NCI-H1105 (cell line): ENCODE results near the gene LRCOL1.

Experiments
- DNase-seq: peaks from one replicate; lab custom pipeline; 2025; lab: John Stamatoyannopoulos, UW

Gene LRCOL1

DNA sequence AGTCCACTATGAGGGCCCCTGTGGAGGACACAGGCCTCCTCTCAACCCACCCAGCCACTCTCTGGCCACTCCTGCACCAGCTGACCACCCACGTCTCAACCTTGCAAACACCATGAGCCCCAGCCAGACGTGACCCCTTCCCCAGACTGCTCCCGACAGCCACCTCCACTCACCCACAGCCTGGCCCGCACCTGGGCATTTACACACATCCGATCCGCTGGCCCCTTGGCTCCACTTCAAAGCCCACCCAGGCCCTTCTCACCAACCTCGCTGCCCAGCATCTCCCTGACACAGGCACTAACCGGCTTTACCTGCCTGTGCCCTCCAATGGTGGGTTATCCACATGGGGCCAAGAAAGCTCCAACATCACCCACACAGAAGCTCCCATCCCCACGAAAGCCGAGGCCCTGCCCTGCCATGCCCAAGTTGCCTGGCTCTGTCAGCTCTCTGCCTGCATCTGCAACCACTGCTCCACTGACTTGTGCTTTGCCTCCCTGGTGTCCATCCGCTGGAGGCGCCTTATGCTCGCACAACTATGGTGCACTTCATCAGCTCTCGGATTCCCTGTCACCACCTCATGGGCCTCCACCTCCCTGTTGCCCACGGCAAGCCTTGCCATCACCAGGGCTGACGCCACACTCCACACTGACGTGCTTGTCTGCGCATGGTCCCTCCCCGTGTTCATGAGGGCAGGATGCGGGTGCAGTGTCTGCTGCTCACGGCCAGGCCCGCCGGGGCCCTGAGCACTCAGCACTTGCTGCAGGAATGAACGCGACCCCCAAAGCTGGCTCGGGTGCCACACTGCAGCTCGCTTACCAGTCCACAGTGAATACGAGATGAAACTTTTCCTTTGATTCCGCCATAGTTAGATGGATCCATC lies 24.9 kb upstream of the LRCOL1 start:
- DNase-seq, result no peak

DNA sequence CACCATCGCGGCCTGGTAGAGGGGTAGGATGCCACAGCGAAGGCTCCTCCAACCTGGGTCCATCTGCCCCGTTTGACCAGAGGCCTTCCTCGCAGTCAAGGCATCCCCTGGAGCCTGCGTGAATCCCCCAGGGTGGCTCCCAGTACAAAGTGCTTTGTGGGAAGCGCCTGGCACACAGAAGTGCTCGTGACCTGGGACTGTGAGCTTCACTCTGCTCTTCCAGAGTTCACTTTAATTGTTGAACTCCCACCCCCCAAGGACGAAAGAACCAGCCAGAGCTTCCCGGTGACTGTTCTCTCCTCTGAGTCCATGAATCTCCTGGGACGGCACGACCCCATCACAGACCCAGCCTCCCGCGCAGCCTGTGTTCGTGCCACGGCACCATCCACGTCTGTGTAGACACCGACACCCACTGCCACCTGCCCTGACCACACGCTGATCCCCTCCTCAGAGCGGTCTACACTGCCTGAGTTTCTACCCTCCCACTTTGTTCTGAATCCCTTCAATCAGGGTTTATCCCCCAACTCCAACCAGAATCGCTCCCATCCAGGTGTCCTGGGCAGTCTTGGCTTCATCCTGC lies 24.1 kb upstream of the LRCOL1 start:
- DNase-seq, result no peak

DNA sequence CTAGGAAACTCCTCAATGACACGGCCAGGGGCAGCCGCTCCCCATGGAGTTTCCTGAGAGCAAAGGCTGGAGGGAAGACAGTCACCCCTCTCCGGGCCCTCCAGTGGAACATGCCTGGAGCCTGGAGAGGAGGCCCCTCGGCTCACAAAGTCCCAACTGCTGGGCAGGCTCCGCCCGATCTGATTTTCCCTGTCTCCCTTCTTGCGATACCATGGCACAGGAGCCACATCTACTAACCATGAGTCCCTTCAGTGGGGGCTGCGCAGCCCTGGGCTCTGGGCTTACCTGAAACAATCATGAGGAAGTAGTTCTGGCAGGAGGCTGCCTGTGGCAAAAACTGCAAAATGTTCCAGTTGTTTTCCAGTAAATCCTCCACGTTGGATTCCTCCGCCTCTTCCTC lies 23.5 kb upstream of the LRCOL1 start:
- DNase-seq, result no peak

DNA sequence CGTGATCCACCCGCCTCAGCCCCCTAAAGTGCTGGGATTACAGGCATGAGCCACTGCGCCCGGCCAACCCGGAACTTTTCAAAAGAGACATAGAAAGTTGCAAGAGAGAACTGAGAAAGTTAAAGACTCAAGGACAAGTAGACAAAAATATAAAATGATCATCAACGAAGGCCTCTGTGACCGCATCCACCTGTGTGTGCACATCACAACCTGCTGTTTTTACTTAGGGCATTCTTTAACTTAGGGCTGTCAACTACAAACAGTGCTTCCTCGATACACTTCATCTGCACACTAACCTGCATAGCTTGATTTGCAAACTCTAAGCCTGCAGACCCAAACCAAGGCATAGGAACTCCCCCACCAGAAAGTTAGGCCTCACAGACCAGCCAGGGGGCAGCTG lies 23.0 kb upstream of the LRCOL1 start:
- DNase-seq, result no peak

DNA sequence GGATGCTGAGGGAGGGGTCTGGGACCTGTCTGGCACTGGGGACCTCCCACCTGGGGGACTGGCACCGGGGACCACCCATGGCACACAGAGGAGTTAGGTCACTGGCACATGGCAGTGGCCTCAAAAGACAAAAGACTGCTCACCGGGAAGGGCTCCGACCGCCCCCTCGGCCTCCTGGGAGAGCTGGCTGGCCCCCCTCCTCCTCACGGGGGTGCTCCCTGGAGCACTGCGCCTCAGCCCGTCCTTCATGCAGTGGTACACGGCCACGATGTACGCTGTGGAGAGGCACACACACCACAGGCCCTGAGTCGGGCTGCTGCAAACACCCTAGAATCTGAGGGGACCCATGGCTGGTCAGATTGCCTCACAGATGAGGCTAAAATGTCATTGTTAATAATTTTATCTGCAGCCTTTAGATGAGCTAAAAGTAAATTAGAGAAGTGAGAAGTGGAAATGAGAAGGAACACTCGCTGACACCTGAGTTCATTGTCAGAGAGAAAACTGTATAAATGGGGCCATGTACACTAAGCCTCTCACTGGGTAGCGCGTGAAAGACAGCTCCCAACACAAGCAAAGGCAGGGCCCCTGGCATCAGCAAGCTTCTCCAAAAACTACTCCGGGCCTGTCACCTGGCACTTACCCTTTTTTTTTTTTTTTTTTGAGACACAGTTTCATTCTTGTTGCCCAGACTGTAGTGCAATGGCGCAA lies 22.3 kb upstream of the LRCOL1 start:
- DNase-seq, result no peak

DNA sequence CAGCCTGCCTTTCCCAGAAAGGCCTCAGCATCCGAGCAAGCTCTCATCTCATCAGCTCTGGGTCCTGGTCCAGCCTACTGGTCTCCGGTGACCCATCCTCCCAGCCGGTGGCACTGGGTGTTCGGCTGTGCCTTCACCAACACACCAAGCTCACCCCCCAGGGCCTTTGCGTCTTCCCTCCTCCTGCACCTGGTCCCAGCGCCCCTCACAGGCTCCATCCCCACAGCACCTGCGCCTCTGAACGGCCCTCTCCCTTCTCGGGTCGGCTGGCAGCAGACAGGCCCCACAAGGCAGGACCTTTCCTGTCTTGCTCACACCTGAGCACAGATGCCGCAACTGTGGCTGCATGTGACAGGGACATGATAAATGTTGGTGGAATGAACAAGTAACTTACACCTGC lies 21.3 kb upstream of the LRCOL1 start:
- no peak for DNase-seq

DNA sequence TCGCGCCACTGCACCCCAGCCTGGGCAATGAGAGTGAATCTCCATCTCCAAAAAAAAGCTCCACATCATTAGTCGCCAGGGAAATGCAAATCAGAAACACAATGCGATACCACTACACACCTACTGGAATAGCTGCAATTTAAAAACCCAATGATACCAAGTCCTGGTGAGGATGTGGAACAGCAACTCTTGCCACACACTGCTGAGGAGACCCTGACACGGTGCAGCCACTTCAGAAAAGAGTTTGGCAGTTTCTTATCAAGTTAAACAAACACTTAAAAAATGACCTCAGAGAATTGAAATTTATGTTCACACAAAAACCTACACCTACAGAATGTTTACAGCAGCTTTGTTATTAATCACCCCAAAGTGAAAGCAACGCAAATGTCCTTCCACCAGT lies 20.3 kb upstream of the LRCOL1 start:
- no peak for DNase-seq

DNA sequence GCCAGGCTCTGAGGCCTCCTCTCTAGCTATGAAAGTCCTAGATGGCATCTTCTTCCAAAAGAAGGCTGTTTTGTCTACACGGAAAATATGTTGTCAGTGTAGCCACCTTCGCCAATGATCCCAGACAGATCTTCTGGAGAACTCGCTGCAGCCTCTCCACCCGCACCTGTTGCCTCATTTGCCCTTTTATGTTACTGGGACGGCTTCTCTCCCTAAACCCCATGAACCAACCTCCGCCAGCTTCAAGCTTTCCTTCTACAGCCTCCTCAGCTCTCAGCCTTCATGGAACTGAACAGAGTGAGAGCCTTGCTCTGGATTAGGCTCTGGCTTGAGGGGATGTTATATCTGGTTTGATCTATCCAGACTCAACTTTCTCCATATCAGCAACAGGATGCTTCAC lies 18.9 kb upstream of the LRCOL1 start:
- no peak for DNase-seq

DNA sequence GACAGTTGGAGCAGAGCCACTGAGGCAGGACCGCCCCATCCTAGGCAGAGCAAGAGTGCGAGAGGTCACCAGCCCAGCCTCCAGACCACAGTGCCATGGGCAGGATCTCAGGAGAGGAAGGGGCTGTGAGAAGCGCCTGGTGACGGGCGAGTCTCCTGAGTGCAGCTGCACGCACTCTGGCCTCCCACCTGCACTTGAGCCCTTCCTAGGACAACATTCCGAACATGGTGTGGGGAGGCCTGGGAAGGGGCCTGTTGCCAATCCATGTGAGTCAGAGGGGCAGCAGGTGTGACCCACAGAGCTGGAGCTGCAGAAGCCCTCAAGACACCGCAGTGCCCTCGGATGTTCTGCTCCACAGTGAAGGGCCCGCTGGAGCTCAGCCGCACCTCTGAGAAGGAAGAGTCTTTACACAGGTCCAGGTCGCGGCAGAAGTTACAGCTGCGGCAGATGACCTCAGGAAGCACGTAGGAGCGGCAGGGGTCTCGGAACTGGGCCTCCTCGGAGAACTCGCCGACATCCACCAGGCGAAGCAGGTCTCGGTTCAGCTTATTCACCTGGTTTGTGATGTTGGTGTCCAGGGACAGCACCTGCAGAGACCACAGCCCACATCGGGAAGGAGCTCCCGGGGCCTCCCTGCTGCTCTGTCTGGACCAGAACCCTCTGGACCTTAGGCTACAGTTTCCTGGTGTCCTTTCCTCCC lies 15.5 kb upstream of the LRCOL1 start:
- DNase-seq, result no peak

DNA sequence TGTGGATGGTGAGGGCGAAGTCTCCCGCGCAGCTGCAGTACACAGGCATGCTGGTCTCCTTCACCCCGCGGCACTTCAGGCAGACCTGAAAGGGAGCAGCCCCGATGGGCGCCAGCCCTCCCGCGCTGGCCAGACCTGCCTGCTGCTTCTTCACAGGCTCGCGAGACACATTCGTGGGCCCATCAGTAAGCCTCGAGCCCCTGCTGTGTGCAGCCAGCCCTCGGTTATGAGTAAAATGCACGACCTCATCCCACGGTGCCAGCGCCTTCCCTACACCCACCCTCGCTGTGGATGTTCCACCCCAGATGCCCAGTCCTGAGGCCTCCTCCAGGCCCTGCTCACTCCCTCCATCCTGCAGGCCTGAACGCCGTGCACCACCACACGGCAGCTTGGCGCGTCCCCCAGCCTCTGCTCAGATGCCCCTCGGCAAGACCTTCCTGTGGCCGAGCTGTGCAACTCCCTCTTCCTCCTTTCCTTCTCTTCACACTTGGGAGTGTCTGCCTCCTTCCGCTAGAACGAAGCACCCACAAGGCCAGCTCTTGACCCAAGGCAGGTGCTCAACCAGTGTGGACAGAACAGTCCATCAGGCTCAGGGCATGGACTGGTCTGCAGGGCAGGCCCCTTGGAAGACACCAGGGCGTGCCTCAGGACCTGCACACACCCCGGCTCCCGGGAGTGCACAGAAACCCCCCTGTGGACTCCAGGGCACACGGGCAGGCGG lies 14.7 kb upstream of the LRCOL1 start:
- no peak for DNase-seq

DNA sequence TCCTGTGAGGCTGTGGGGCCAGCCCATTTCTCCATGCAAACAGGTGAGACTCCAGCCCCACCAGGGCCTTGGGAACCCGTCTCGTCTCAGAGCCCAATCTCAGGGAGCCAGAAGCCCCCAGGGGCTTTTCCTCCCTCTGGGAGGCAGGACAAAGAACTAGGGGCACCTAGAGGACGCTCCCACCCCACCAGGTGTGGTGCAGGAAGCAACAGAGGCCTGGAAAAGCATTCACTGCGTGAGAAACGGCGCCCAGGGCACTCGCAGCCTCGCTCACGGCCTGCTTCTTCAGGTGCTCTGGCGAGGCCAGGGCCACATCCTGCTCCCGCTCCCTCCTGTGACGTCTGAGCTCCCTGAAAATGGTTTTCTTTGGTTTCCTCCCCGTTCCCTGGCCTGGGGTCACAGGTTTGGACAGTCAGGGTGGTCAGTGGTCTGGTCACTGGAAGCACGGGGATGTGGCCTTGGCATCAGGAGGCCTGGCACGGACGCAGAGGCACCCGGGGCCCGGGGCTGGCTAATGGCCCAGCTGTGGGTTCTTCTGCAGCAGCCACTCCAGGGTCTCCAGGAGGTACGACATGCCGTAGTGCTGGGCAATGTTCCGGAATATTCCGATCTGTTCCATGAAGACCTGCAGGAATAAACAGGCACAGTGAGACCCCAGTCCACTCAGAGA lies 13.9 kb upstream of the LRCOL1 start:
- DNase-seq, result no peak

DNA sequence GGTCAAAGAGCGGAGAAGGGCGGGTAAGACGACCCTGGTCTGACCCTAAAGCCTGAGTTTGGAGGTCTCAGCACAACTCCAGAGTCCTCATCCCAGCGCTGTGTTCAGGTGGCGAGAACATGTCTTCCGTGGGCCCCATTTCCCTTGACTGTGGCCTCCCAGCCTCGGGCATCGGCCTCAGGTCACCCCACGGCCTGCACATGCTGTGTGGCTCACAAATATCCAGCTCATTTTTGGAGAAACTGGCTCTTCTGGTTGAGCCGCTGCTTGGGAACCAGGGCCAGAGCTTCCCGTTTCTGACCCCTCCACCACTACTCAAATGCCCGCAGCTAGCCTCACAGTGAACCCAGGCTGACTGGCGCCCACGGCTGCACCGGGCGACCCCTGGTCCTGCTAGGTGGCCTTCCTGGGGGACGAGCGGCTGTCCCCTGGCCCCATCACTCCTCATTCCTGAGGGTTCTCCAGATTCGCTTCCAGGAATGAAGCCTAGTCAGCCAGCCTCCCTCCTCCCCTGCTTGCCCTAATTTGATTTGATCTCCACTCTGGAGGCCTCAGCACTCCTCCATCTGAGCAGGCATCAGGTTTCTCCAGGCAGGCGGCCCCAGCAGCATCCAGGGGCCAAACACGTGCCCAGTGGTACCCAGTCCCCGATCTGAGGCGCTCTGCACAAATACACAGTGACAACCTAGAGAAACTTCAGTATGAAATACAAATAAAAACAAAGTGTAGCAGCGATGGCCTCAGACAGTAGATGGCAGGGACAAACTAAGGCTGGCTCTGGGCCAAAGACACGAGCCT lies 12.9 kb upstream of the LRCOL1 start:
- DNase-seq, result no peak

DNA sequence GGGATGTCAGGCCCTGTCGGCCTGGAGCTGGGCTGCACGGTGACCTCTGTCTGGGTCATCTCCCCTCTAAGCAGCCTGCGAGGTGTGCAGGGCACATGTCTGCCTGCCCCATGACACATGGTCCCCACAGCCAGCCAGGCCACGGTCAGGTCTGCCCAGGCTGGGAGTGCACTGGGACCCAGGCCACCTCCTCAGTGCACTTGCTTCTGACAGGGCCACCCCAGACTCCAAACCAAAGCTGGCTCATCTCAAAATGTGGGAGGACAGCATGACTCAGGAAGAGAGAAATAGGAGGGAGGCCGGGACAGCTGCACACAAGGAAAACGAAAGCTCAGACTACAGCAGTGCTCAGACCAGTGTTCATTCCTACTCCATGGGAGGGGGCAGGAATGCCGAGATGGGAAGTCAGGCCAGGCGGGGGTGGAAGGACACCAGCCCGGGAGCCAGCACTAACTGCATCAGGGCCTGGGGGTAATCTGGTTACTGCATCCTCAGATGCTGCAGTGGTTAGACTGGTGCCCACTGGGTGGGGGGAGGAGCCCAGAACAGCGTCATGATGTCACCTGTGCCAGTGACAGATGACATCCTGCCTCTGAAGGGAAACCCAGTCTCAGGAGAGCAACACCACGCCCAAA lies 12.2 kb upstream of the LRCOL1 start:
- DNase-seq, result no peak

DNA sequence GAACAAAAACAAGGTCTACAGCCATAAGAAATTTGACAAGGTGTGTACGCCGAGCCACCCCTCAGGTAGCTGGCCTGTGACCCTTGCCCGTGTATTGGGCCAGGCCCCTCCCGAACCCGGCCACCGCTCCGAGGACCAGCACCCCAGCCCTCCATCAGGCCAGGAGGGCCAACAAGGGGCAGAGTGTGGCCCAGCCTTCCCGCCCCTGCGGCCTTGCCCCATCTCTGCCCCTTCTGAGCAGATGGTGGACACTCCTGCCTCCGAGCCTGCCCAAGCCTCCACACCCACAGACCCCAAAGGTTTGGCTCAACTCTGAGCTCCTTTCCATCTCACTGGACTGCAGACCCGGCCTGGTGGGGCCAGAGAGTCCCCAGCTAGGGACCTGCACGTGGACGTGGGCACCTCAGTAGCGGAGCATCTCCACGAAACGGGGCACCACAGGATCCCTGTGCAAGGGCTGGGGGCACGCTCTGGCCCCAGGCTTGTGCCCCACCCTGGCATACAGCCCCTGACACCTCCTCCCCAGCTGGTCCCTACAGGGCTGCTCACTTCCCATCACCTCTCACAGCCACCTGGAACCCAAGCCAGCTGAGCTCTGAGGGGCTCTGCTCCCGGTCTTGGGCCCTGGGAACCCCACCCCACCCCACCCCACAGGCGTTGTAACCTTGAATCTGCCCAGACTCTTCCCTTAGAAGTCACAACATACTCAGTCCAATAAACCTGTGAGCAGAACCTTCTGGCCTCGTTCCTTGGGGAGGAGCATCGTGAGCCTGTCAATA lies 11.5 kb upstream of the LRCOL1 start:
- no peak for DNase-seq

DNA sequence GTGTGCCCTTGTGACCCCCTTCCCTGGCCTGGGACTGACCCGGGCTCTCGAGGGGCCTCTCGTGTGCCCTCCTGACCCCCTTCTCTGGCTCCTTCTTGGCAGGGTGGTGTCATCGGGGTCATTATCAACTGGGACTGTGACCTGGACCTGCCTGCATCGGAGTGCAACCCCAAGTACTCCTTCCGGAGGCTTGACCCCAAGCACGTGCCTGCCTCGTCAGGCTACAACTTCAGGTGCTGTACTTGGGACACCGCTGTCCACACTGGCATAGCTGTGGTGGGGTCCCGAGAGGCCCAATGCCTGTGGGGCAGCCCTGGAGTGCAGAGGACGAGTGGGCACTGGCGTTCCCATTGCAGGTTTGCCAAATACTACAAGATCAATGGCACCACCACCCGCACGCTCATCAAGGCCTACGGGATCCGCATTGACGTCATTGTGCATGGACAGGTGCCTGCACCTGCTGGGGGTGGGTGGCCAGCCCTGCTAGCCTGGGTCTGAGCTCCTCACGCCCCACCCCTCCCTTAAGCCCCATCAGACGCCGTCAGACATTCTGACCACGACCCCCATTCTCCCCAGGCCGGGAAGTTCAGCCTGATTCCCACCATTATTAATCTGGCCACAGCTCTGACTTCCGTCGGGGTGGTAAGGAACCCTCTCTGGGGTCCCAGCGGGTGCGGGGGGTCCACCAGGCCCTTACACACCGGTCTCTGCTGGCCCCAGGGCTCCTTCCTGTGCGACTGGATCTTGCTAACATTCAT lies 10.7 kb upstream of the LRCOL1 start:
- DNase-seq, result no peak

DNA sequence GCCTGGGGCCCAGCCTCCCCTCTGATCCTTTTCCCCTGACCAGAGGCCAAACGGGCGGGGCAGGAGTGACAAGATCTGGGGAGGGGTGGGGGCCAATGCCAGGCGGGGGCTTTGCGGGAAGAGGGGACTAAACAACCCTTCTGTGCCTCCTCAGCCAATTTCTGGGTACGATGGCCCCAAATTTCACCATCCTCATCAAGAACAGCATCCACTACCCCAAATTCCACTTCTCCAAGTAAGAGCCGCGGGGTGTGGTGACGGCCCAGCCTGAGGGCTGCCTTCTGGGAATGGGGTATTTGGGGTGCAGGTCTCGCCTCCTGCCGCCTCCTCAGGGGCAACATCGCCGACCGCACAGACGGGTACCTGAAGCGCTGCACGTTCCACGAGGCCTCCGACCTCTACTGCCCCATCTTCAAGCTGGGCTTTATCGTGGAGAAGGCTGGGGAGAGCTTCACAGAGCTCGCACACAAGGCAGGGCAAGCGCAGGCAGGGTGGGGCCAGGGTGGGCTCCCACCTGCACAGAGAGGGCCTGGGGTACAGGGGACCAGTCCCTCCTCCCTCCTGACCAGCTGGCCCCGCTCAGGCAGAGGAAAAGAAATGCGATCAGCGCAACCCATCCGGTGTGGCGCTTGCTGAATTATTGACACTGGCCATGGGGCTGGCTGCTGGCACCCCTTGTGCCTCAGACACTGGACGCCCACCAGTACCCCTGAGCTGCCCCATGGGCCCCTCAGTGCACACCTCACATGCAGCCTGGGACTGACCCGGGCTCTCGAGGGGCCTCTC lies 9.9 kb upstream of the LRCOL1 start:
- no peak for DNase-seq

DNA sequence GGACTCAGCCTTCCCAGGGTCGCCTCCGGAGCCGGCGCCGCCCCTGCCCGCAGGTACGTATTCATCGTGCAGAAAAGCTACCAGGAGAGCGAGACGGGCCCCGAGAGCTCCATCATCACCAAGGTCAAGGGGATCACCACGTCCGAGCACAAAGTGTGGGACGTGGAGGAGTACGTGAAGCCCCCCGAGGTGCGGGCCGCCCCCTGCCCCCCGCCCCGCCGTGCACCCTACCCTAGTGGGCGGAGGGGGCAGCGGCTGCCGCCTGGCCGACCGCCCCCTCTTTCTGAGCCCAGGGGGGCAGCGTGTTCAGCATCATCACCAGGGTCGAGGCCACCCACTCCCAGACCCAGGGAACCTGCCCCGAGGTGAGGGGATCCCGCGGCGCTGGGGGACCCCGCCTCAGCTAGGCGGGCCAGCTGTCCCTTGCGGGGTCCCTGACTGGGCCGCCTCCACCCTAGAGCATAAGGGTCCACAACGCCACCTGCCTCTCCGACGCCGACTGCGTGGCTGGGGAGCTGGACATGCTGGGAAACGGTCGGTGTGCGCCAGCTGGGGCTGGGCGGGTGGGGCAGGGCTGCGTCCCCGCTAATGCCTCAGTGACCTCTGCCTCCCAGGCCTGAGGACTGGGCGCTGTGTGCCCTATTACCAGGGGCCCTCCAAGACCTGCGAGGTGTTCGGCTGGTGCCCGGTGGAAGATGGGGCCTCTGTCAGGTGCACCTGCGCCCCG lies 9.2 kb upstream of the LRCOL1 start:
- DNase-seq, result no peak
